IPS-18c (cell line): Measurements from ENCODE around the gene MME.
A peak's percentile ranks its signal among the peaks of the same experiment; 100 is the strongest.

Source experiments
- H3K4me3 ChIP-seq: 2 replicates; pipeline ENCODE4 v1.7.0; 2013; ENCODE audit warnings: low read depth, mild to moderate bottlenecking, low read length, moderate library complexity; ENCODE audit not compliant: insufficient read depth
- H3K9me3 ChIP-seq: one replicate; pipeline ENCODE4 v1.6.1; 2013; ENCODE audit warnings: mild to moderate bottlenecking, low read length, moderate library complexity; ENCODE audit not compliant: control insufficient read depth, insufficient read depth

The MME gene

DNA sequence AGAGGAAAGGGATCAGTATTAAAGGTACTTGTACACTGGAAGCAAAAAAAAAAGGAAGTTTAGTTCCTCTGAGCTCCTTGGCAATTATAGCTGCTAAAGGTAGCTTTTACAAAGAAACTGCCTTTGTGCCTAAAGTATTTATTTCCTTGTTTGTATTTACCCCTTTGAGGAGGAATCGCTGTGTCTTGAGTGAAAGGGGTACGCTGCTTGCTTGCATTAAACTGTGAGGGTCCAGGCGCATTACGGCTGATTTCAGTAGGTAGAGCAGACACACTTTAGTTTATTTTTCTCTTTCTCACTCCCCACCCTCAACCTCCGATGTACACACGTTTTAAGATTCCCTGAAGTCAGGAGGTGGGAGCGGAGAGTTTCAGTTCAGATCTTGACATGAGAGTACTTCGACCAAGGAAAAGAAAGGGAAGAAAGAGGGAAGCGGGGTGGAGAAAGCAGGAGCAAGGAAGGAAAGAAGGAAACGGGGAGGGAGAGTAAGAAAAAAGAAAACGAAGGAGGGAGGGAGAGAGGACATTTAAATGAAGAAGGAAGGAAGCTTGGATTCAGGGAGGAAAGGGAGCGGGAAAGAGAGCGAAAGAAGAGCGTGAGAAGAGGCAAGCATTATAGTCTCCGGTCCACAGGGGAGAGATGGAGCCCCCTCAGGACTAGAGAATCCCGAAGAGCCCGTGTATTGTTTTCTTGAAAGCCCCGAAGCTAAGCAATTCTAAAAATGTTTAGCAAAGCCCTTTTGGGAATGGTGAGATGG is 1.2 kb upstream of the MME start:
- Histone ChIP-seq H3K9me3 (peaks cover 4% of the 10 kb centered on the region), H3K4me3 (peak overlapping the region; percentile 89)

DNA sequence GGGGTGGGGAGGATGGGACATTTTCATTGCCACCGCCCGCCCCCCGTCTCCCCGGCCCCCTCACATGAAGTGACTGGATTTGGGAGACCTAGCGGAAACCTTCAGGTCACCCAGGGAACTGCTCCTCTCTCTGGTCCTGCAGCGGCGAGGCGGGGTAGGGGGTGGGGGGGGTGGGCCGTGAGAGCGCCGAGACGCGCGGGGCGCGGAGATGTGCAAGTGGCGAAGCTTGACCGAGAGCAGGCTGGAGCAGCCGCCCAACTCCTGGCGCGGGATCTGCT is 712 bp upstream of the MME start:
- peak overlapping the region; percentile 89 for H3K4me3 ChIP-seq

DNA sequence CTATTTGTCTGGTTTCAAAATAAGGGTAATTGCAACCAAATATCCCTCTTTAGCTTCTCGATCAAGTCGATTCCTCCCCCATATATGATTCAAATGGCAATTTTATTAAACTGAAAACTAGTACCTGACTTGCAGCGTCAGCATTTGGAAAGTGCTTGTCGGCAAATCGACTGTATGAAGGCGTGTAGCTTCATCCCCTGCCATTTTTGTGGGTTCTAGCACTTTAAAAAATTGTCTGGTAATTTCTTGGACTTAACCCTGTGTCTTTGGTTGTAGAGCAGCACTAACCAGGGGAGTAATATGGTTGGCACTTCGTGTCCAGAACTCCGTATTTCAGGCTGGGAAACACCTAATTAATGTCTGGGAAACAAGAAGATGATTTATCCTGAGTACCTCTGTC is 573 bp downstream of the MME start:
- Histone ChIP-seq H3K9me3 (peaks cover 2% of the 10 kb centered on the region), H3K4me3 (peak overlapping the region; percentile 89)

More for the DNA sequence above, 712 bp upstream of the MME start:
- H3K9me3 ChIP-seq, result peaks cover 4% of the 10 kb centered on the region

DNA sequence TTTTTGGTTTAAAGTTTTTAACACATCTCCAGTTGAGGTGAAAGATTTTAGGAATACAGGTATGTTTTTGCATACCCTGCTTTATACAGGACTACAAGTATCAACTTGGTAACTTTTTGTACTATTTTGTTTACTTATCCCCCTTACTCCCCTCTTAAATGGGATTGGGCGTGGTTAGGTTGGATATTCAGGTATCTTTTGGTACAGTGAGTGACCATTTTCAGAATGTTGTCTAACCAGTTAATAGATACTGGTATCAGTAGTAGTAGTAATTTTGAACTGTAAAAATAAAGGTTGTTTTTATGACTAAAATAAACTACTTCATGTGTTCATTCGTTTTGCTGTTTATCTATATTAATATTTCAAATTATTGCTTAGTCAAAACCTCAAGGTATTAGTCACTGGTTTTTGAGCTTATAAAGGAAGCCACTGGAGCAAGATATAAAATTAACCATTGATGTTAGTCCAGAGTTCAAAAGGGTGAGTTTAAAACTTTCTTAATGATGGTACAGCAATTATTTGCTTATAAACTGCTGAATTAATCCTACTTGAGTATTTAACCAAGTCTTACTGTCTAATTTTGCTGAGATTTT is 3.3 kb downstream of the MME start:
- Histone ChIP-seq H3K9me3 (no peaks in the 10 kb centered on the region), H3K4me3 (no peak overlapping the region)

DNA sequence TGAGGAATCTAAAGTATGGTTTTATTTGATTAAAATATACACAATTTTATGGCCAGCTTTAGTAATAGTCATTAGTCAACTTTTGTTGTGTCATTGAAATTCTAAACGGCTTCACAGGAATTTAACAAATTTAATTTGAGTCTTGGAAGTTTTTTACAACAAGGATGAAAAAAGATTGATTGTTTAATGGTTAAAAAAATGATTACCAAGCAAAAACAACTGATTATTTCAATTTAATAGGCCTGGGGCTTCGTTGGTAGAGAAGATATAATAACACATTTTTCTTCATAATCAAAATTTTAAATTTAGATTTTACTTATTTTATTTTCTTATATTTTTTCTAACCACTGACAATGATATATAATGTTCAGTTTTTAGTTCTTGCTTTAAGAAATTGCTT is 4.4 kb downstream of the MME start:
- Histone ChIP-seq H3K4me3 (no peak overlapping the region), H3K9me3 (no peaks in the 10 kb centered on the region)

DNA sequence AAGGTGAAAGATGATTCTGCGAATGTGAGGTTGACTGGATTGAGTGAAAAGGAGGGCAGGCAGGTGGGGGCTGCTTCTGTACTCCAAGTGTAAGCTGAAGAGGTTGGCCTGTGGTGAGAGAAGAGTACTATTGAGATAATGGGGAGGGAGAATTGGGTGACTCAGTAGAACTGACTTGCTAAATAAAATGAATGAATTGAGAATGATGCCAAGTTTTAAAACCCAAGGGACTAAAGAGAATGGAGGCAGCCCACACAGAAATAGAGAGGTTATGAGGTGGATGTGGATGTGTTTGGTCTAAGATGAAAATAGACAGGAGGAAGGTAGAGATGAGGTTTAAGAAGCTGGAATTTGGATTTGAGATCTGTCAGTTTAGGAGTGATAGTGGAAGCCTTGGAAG is 5.9 kb downstream of the MME start:
- no peak overlapping the region for H3K4me3 ChIP-seq
- no peaks in the 10 kb centered on the region for H3K9me3 ChIP-seq

DNA sequence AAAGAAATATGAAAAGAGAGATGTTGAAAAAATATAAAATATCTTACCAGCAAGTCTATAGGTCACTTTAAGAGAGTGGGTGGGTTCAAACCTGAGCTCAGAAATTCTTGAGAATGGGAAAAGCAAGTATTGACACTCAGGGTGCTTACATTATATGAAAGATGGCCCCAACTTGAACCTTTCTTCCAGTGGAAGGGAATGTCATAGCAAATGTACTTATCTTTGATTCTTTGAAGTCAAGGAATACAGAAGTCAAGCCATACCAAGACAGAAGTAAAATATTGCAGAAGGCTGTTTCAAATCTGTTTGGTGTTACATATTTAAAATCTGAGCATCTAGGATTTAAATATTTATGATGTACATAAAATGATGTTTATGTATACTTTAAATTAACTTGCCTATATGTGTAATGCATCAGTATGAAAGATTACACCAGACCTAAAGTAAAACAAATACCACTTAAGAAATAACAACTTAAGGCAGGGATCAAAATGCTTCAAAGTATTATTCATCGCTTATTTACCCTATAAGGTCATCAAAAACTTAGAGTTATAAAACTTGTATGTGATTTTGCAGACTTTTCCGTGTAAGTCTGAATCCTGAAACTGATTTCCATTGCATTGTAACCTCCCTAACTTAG is 8.7 kb downstream of the MME start:
- H3K4me3 ChIP-seq, result no peak overlapping the region
- H3K9me3 ChIP-seq, result no peaks in the 10 kb centered on the region

DNA sequence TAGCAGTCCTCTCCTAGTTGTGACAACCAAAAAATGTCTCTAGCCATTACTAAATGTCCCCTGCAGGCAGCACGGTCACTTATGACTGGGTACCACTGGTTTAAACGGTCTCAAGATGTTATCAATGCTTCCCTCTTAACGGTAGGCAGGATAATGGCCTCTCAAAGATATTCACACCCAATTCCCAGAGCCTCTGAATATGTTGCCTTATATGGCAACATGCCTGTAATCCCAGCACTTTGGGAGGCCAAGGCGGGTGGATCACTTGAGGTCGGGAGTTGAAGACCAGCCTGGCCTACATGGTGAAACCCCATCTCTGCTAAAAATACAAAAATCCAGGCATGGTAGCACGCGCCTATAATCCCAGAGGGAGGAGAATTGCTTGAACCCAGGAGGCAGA is 9.4 kb downstream of the MME start:
- no peaks in the 10 kb centered on the region for H3K9me3 ChIP-seq
- no peak overlapping the region for H3K4me3 ChIP-seq

DNA sequence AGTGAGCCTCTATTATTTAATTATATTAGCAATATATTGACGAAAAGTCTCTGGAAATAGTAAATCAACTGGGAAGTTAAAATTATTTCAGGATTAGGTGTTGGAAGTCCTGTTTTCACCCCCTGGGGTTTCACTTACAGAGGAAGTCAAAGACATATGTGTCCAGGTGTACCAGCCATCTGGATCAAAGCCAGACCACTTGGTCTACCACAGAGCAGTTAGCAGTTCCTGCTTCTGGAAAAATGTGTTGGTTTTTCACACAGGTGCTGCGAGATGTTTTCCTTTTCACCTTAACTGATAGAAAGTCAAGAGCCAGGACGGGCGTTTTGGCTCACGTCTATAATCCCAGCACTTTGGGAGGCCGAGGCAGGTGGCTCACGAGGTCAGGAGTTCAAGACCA is 13.1 kb downstream of the MME start:
- H3K4me3 ChIP-seq, result no peak overlapping the region

DNA sequence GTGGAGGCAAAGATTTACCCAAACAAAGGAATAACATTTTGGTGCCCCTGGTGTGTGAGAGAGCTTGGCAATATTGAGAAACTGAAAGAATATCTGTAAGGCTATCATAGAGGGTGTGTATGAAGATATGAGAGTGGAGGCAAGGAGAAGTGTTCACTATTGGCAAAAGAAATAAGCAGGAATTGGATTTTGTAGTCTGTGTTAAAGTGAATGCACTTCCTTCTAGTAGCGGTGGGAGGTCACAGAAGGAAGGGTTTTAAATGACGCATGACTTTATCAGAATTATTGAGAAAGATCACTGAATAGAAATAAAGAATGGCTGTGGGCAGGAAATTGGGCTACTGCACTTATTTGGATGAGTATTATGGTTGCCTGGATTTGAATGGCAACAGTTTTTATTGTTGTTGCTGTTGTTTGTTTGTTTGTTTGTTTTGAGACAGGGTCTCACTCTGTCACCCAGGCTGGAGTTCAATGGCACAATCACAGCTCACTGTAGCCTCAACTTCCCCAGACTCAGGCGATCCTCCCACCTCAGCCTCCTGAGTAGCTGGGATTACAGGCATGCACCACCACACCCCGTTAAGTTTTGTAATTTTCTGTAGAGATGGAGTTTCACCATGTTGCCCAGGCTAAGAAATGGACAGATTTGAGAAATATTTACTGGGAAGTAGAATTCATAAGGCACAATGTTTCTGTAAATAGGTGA is 16.3 kb downstream of the MME start:
- H3K9me3 ChIP-seq, result no peaks in the 10 kb centered on the region
- no peak overlapping the region for H3K4me3 ChIP-seq

More for the DNA sequence above, 13.1 kb downstream of the MME start:
- no peaks in the 10 kb centered on the region for H3K9me3 ChIP-seq

DNA sequence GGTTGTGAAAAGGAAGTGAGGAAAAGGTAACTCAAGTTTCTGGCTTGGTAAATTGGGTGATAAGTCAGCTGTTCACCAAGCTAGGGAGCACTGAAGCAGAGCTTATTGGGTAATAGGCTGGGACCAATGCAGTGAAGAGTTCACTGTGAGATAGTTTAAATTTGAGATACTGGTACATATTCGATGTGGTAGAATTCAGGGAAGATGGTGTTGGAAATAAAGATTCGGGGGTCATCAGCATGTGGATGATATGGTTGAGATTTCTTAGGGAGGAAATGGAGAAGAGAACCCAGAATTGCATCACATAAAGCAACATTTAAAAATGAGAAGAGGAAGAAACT is 16.9 kb downstream of the MME start:
- no peak overlapping the region for H3K4me3 ChIP-seq
- no peaks in the 10 kb centered on the region for H3K9me3 ChIP-seq

DNA sequence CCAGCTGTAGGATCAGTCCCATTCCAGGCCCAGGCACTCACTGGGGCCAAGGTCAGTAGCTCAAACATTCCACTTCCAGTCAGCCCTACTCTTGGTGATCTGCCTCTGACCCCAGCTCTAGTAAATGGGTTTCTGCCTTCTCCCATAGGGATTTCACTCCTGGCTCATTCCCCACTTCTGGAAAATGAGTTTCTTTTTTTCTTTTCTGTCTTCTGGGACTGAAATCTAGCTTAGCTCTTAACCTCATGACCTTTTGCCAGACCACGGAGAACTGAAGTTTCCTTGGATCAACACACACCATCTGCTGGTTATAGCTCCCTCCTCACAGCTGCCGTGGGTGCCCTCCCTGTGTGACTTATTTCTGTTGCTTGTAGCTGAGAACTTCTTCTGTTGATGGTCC is 21.3 kb downstream of the MME start:
- Histone ChIP-seq H3K4me3 (no peak overlapping the region), H3K9me3 (no peaks in the 10 kb centered on the region)

DNA sequence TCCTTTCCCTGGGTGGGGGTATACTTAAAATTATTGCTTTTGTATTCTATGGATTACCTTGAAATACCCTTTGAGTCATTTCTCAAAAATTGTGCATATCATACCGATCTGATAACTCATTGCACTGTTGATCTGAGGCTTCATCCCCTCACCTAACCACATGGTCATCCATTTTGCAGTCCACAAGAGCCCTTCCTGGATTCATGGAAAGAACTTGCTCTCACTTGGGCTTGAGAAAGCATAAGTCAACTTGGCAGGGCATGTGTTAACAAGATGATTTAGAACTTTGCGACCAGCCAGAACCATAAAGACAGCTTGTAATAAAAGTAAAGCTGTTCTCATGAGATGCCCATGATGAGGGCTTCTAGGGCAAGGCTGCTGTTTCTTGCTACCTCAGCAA is 22.2 kb downstream of the MME start:
- no peaks in the 10 kb centered on the region for H3K9me3 ChIP-seq
- no peak overlapping the region for H3K4me3 ChIP-seq

DNA sequence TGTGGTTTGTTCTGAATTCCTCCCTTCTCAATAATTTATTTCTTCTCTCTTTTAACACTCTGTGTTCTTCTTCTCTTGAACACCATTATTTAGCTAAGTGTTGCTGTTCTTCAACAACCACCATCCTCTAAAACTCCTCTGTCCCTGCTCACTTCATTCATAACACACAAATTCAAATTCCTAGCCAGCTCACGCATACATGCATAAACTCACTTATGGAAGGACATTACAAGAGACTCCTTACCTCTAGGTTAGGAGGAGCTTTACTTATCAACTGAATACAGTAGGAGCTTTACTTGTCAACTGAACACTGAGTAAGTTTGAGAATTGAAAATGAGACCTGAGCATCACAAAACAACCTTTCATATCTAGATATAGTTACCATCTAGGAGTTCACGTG is 23.6 kb downstream of the MME start:
- H3K4me3 ChIP-seq, result no peak overlapping the region
- no peaks in the 10 kb centered on the region for H3K9me3 ChIP-seq

DNA sequence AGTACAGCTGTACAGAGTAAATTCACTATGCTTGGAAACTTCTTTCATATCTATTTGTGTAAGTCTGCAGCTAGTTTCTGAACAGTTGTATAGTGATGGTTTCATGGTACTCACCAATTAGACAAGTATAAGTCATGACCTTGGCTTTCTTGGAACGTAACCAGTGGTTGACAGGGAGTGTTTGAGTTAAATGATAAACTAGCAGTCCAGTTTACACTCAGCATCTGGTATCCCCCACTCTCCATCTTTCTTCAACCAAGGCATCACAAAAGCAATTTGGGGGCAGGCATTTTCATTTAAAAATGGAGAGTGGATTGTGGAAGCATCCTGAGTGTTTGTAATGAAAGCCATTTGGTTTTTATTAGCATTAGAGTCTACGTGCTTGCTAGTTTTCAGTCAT is 26.0 kb downstream of the MME start:
- H3K4me3 ChIP-seq, result no peak overlapping the region
- H3K9me3 ChIP-seq, result no peaks in the 10 kb centered on the region

DNA sequence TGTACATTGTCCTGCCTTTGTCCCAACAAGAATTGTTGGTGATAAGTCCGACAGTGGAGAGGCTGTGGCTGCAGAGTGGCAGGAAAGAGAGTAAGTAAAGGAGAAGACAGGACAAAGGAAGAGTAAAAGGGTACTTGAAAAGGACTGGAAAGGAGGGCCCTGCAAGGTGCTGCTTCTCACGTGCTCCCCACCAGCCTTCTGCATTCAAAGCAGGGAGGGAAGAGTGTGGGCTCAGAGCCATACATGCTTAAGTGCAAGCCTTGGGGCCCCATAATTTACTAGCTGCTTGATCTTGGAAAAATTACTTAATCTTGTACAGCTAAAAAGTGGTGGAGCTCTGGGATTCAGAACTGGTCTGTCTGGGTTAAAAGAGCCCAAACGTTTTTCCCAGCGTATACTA is 29.9 kb downstream of the MME start:
- Histone ChIP-seq H3K4me3 (no peak overlapping the region), H3K9me3 (no peaks in the 10 kb centered on the region)

DNA sequence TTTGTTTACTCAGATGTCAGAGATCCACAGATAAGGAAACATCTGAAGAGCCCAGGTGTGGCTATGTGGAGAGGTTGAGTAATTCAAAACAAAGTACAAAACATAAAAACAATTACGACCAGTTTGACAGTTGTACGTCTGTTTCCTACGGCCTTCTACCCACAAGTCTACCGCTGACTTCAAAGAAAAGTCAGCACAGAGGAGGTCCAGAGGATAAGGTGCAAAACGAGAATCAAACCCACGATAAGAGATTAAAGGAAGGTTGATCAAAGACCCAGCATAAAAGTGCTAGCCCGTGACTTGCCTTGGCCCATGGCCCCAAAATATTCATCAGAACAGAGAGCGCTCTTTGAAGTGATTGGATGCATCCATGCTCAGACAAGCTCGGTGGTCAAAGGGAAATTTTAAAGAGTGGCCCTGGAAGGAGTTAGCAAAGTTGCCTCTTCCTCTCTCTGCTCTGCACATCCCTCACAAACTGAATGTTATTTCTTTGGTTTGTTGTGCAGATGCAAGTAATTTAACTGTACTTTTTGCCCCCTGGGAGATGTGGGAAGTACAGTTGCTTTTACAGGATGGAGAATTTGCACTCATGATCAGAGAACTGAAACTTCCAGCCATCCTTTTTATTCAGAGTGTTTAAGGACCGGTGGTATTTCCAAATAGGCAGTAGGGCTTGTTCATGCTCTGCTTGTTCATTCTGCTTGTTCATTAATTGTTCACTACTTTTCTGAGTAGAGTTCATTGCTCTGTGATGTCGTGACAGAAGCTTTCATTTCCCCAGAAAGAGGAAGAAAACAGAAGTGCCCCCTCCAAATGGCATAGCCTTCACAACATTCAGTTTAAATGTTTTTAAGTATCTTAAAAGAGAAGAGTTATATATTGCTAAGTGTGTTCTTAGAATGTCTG is 31.1 kb downstream of the MME start:
- no peak overlapping the region for H3K4me3 ChIP-seq
- H3K9me3 ChIP-seq, result no peaks in the 10 kb centered on the region
